ENCODE measurements around the gene PLEKHG7.

The PLEKHG7 gene

GRCh38 chr12:92717202-92717601 is 14.4 kb downstream of the PLEKHG7 start:
- Histone ChIP-seq H3K9me3 (ENCODE audit: control insufficient read depth in 1 of 2, low read length in 2 of 2) (peaks cover 0 to 3% of the 10 kb centered on the region in 2 donors), H3K36me3 (ENCODE audit: control insufficient read depth in 1 of 2, insufficient read depth in 2 of 2, low read length in 2 of 2) (no peaks in the 10 kb centered on the region), H3K4me1 (ENCODE audit: control insufficient read depth in 1 of 2, insufficient read depth in 2 of 2, low read length in 2 of 2) (no peaks in the 10 kb centered on the region), H3K4me3 (ENCODE audit: low read depth in 1 of 2, low read length in 2 of 2) (no peak overlapping the region), H3K27ac (ENCODE audit: low read length) (no peak overlapping the region), H3K27me3 (ENCODE audit: low read depth, low read length) (no peaks in the 10 kb centered on the region)

- H3K36me3 ChIP-seq (ENCODE audit: control insufficient read depth in 1 of 2, insufficient read depth in 2 of 2, low read length in 2 of 2): no peaks in the 10 kb centered on the region
- H3K4me3 ChIP-seq (ENCODE audit: low read depth in 1 of 2, low read length in 2 of 2): no peak overlapping the region
- no peaks in the 10 kb centered on the region for H3K27me3 ChIP-seq (ENCODE audit: low read depth, low read length)
Measured at GRCh38 chr12:92718483-92718990, 15.7 kb downstream of the PLEKHG7 start.

GRCh38 chr12:92719674-92720073 is 16.9 kb downstream of the PLEKHG7 start:
- Histone ChIP-seq H3K9me3 (ENCODE audit: control insufficient read depth in 1 of 2, low read length in 2 of 2) (peaks cover 3% of the 10 kb centered on the region in 2 donors), H3K4me1 (ENCODE audit: control insufficient read depth in 1 of 2, insufficient read depth in 2 of 2, low read length in 2 of 2) (no peaks in the 10 kb centered on the region), H3K27ac (ENCODE audit: low read length) (no peak overlapping the region), H3K4me3 (ENCODE audit: low read depth in 1 of 2, low read length in 2 of 2) (no peak overlapping the region), H3K27me3 (ENCODE audit: low read depth, low read length) (no peaks in the 10 kb centered on the region), H3K36me3 (ENCODE audit: control insufficient read depth in 1 of 2, insufficient read depth in 2 of 2, low read length in 2 of 2) (no peaks in the 10 kb centered on the region)

More at GRCh38 chr12:92718483-92718990, 15.7 kb downstream of the PLEKHG7 start:
- no peaks in the 10 kb centered on the region for H3K9me3 ChIP-seq (ENCODE audit: control insufficient read depth in 1 of 2, low read length in 2 of 2)
- no peak overlapping the region for H3K27ac ChIP-seq (ENCODE audit: low read length)
- no peaks in the 10 kb centered on the region for H3K4me1 ChIP-seq (ENCODE audit: control insufficient read depth in 1 of 2, insufficient read depth in 2 of 2, low read length in 2 of 2)

GRCh38 chr12:92721130-92721529 is 18.3 kb downstream of the PLEKHG7 start:
- Histone ChIP-seq H3K9me3 (ENCODE audit: control insufficient read depth in 1 of 2, low read length in 2 of 2) (peaks cover 5 to 8% of the 10 kb centered on the region in 2 donors), H3K27me3 (ENCODE audit: low read depth, low read length) (no peaks in the 10 kb centered on the region), H3K36me3 (ENCODE audit: control insufficient read depth in 1 of 2, insufficient read depth in 2 of 2, low read length in 2 of 2) (no peaks in the 10 kb centered on the region), H3K4me3 (ENCODE audit: low read depth in 1 of 2, low read length in 2 of 2) (no peak overlapping the region), H3K4me1 (ENCODE audit: control insufficient read depth in 1 of 2, insufficient read depth in 2 of 2, low read length in 2 of 2) (no peaks in the 10 kb centered on the region), H3K27ac (ENCODE audit: low read length) (no peak overlapping the region)

- no peak overlapping the region for H3K27ac ChIP-seq (ENCODE audit: low read length)
- no peaks in the 10 kb centered on the region for H3K4me1 ChIP-seq (ENCODE audit: control insufficient read depth in 1 of 2, insufficient read depth in 2 of 2, low read length in 2 of 2)
- no peaks in the 10 kb centered on the region for H3K27me3 ChIP-seq (ENCODE audit: low read depth, low read length)
- H3K36me3 ChIP-seq (ENCODE audit: control insufficient read depth in 1 of 2, insufficient read depth in 2 of 2, low read length in 2 of 2): no peaks in the 10 kb centered on the region
- no peak overlapping the region for H3K4me3 ChIP-seq (ENCODE audit: low read depth in 1 of 2, low read length in 2 of 2)
- H3K9me3 ChIP-seq (ENCODE audit: control insufficient read depth in 1 of 2, low read length in 2 of 2): peaks cover 5 to 8% of the 10 kb centered on the region in 2 donors
Measured at GRCh38 chr12:92721656-92722055, 18.9 kb downstream of the PLEKHG7 start.

GRCh38 chr12:92722897-92723296 is 20.1 kb downstream of the PLEKHG7 start:
- Histone ChIP-seq H3K27ac (ENCODE audit: low read length) (no peak overlapping the region), H3K4me1 (ENCODE audit: control insufficient read depth in 1 of 2, insufficient read depth in 2 of 2, low read length in 2 of 2) (no peaks in the 10 kb centered on the region), H3K4me3 (ENCODE audit: low read depth in 1 of 2, low read length in 2 of 2) (no peak overlapping the region), H3K9me3 (ENCODE audit: control insufficient read depth in 1 of 2, low read length in 2 of 2) (peaks cover 5 to 8% of the 10 kb centered on the region in 2 donors), H3K36me3 (ENCODE audit: control insufficient read depth in 1 of 2, insufficient read depth in 2 of 2, low read length in 2 of 2) (no peaks in the 10 kb centered on the region), H3K27me3 (ENCODE audit: low read depth, low read length) (no peaks in the 10 kb centered on the region)

GRCh38 chr12:92726850-92727249 is 24.1 kb downstream of the PLEKHG7 start:
- no peaks in the 10 kb centered on the region for H3K36me3 ChIP-seq (ENCODE audit: control insufficient read depth in 1 of 2, insufficient read depth in 2 of 2, low read length in 2 of 2)
- H3K27ac ChIP-seq (ENCODE audit: low read length): no peak overlapping the region
- H3K4me3 ChIP-seq (ENCODE audit: low read depth in 1 of 2, low read length in 2 of 2): no peak overlapping the region
- peaks cover 5 to 8% of the 10 kb centered on the region in 2 donors for H3K9me3 ChIP-seq (ENCODE audit: control insufficient read depth in 1 of 2, low read length in 2 of 2)
- no peaks in the 10 kb centered on the region for H3K27me3 ChIP-seq (ENCODE audit: low read depth, low read length)
- peaks cover 0 to under 1% of the 10 kb centered on the region in 2 donors for H3K4me1 ChIP-seq (ENCODE audit: control insufficient read depth in 1 of 2, insufficient read depth in 2 of 2, low read length in 2 of 2)

GRCh38 chr12:92729773-92730305 is 27.1 kb downstream of the PLEKHG7 start:
- peaks cover 0 to 4% of the 10 kb centered on the region in 2 donors for H3K4me1 ChIP-seq (ENCODE audit: control insufficient read depth in 1 of 2, insufficient read depth in 2 of 2, low read length in 2 of 2)
- H3K27me3 ChIP-seq (ENCODE audit: low read depth, low read length): no peaks in the 10 kb centered on the region
- no peak overlapping the region for H3K27ac ChIP-seq (ENCODE audit: low read length)
- H3K9me3 ChIP-seq (ENCODE audit: control insufficient read depth in 1 of 2, low read length in 2 of 2): peaks cover under 1 to 3% of the 10 kb centered on the region in 2 donors
- no peaks in the 10 kb centered on the region for H3K36me3 ChIP-seq (ENCODE audit: control insufficient read depth in 1 of 2, insufficient read depth in 2 of 2, low read length in 2 of 2)
- H3K4me3 ChIP-seq (ENCODE audit: low read depth in 1 of 2, low read length in 2 of 2): no peak overlapping the region

- H3K27ac ChIP-seq (ENCODE audit: low read length): no peak overlapping the region
- no peaks in the 10 kb centered on the region for H3K9me3 ChIP-seq (ENCODE audit: control insufficient read depth in 1 of 2, low read length in 2 of 2)
- H3K27me3 ChIP-seq (ENCODE audit: low read depth, low read length): no peaks in the 10 kb centered on the region
- H3K36me3 ChIP-seq (ENCODE audit: control insufficient read depth in 1 of 2, insufficient read depth in 2 of 2, low read length in 2 of 2): no peaks in the 10 kb centered on the region
- no peak overlapping the region for H3K4me3 ChIP-seq (ENCODE audit: low read depth in 1 of 2, low read length in 2 of 2)
- H3K4me1 ChIP-seq (ENCODE audit: control insufficient read depth in 1 of 2, insufficient read depth in 2 of 2, low read length in 2 of 2): peaks cover 0 to 9% of the 10 kb centered on the region in 2 donors
Measured at GRCh38 chr12:92730758-92731157, 28.0 kb downstream of the PLEKHG7 start.

- Histone ChIP-seq H3K4me3 (ENCODE audit: low read depth in 1 of 2, low read length in 2 of 2) (no peak overlapping the region), H3K4me1 (ENCODE audit: control insufficient read depth in 1 of 2, insufficient read depth in 2 of 2, low read length in 2 of 2) (peaks cover 0 to 9% of the 10 kb centered on the region in 2 donors), H3K27ac (ENCODE audit: low read length) (no peak overlapping the region), H3K36me3 (ENCODE audit: control insufficient read depth in 1 of 2, insufficient read depth in 2 of 2, low read length in 2 of 2) (no peaks in the 10 kb centered on the region), H3K9me3 (ENCODE audit: control insufficient read depth in 1 of 2, low read length in 2 of 2) (no peaks in the 10 kb centered on the region), H3K27me3 (ENCODE audit: low read depth, low read length) (no peaks in the 10 kb centered on the region)
Measured at GRCh38 chr12:92732216-92732615, 29.4 kb downstream of the PLEKHG7 start.

GRCh38 chr12:92732716-92733115 is 29.9 kb downstream of the PLEKHG7 start:
- Histone ChIP-seq H3K4me1 (ENCODE audit: control insufficient read depth in 1 of 2, insufficient read depth in 2 of 2, low read length in 2 of 2) (peaks cover 0 to 9% of the 10 kb centered on the region in 2 donors), H3K27ac (ENCODE audit: low read length) (no peak overlapping the region), H3K4me3 (ENCODE audit: low read depth in 1 of 2, low read length in 2 of 2) (no peak overlapping the region), H3K27me3 (ENCODE audit: low read depth, low read length) (no peaks in the 10 kb centered on the region), H3K9me3 (ENCODE audit: control insufficient read depth in 1 of 2, low read length in 2 of 2) (no peaks in the 10 kb centered on the region), H3K36me3 (ENCODE audit: control insufficient read depth in 1 of 2, insufficient read depth in 2 of 2, low read length in 2 of 2) (no peaks in the 10 kb centered on the region)

- Histone ChIP-seq H3K4me3 (ENCODE audit: low read depth in 1 of 2, low read length in 2 of 2) (no peak overlapping the region), H3K27ac (ENCODE audit: low read length) (no peak overlapping the region), H3K36me3 (ENCODE audit: control insufficient read depth in 1 of 2, insufficient read depth in 2 of 2, low read length in 2 of 2) (no peaks in the 10 kb centered on the region)
Measured at GRCh38 chr12:92733181-92733580, 30.4 kb downstream of the PLEKHG7 start.

More at GRCh38 chr12:92733181-92733580, 30.4 kb downstream of the PLEKHG7 start:
- Histone ChIP-seq H3K9me3 (ENCODE audit: control insufficient read depth in 1 of 2, low read length in 2 of 2) (no peaks in the 10 kb centered on the region), H3K4me1 (ENCODE audit: control insufficient read depth in 1 of 2, insufficient read depth in 2 of 2, low read length in 2 of 2) (peaks cover 0 to 9% of the 10 kb centered on the region in 2 donors), H3K27me3 (ENCODE audit: low read depth, low read length) (no peaks in the 10 kb centered on the region)

Measured in muscle layer of duodenum (tissue), 2 donors.